Activated CD4-positive, alpha-beta T cell treated with anti-CD3 and anti-CD28 coated beads, Interleukin-2, amount 10 ng/mL, durations not matched to agents 7 days and 5 days (primary cell): ENCODE results near the gene VIT. TPM values are rescaled to one million over a fixed set of nuclear protein-coding genes. Genes with fewer than 3 reads are reported as not detected.

Experiments
- CTCF ChIA-PET: fragments of 350-600 bp; sonication (Branson Sonifier 250); formaldehyde crosslinking; loops from one replicate; lab custom pipeline; 2021; ENCODE audit warnings: antibody characterized with exemption; lab: Charles Lee
- POLR2A ChIA-PET: fragments of 350-600 bp; sonication (Branson Sonifier 250); formaldehyde crosslinking; loops from one replicate; lab custom pipeline; 2021; ENCODE audit warnings: antibody characterized with exemption; lab: Charles Lee
- DNase-seq: peaks from one replicate; pipeline ENCODE4 v3.0.0-alpha.2; 2020
- H3K27ac Mint-ChIP-seq: one replicate; pipeline ENCODE4 v1.8.0; 2021; ENCODE audit warnings: mild to moderate bottlenecking, moderate library complexity, mixed read lengths
- H3K27me3 Mint-ChIP-seq: one replicate; pipeline ENCODE4 v1.8.0; 2021; ENCODE audit warnings: mixed read lengths
- H3K36me3 Mint-ChIP-seq: one replicate; pipeline ENCODE4 v1.8.0; 2021; ENCODE audit warnings: low read depth, mixed read lengths
- H3K4me1 Mint-ChIP-seq: one replicate; pipeline ENCODE4 v1.8.0; 2021; ENCODE audit warnings: mixed read lengths
- H3K4me3 Mint-ChIP-seq: one replicate; pipeline ENCODE4 v1.8.0; 2021; ENCODE audit warnings: mild to moderate bottlenecking, moderate library complexity, mixed read lengths
- H3K9me3 Mint-ChIP-seq: one replicate; pipeline ENCODE4 v1.8.0; 2021; ENCODE audit warnings: mixed read lengths
- total RNA-seq, 2 experiments: library from RNA; stranded (reverse); gene quantifications; one replicate each; pipeline ENCODE4 v1.2.3, GENCODE V29; 2021

The VIT gene
- total RNA-seq, 2 experiments from 2014 or later: not detected

DNA sequence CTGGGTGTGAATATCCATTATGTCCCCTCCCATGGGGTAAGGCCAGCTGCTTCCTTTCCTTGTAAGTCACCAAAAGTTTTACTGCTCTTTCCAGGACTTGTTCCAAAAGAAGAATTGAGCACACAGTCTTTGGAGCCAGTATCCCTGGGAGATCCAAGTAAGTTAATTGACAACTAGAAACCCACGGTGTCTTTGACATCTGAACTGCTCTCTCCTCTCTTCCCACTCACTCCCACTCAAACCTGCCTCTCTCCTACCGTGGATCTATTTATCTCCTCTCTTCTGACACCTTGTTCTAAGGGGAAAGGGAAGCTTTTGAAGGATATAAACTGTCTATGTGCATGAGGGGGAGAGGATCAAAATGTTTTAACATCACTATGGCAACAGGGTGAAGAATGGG is 86.7 kb downstream of the VIT start:
- Mint-ChIP-seq H3K36me3 (no peaks in the 10 kb centered on the region), H3K27ac (no peak overlapping the region), H3K9me3 (no peaks in the 10 kb centered on the region), H3K4me1 (no peaks in the 10 kb centered on the region), H3K27me3 (peaks cover 23% of the 10 kb centered on the region), H3K4me3 (no peak overlapping the region)
- CTCF ChIA-PET: no interaction called here
- POLR2A ChIA-PET: no interaction called here
- DNase-seq: no peak

DNA sequence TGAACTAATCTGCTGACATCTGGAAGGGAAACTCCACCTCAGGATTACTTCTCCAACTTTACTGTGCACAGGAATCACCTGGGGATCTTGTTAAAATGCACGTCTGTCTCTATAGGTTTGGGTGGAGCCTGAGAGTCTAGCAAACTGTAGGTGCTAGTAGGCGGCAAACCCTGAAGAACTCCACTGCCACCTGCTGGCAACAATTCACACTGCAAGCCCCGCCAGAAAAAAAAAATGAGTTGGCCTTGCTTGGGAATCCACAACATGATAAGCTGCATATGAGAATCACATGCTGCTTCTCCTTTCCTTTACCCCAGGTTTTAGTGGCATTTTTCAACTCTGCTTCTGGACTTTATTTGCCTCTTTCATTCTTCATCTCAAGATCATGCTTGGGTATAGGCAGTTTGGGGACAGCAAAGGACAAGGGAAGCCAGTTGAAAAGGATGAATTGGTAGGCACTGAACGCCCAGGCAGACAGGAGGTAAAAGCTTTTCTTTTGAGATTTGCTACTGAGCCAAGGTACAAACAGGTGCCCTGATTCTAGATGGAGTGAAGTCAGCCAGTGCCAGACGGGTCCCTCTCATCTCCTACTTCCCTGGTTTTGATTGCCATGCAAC is 88.8 kb downstream of the VIT start:
- no peak overlapping the region for H3K27ac Mint-ChIP-seq
- H3K4me3 Mint-ChIP-seq: no peak overlapping the region
- H3K27me3 Mint-ChIP-seq: peaks cover 28% of the 10 kb centered on the region
- DNase-seq: peak; percentile 56
- ChIA-PET POLR2A (no interaction called here), CTCF (interaction anchor here (0.8 to 1.6 kb wide), 4 partner anchors 10 to 432 kb away, joined by 3 to 6 read pairs (median 4); no protein-coding TSS in a partner anchor)
- H3K4me1 Mint-ChIP-seq: no peaks in the 10 kb centered on the region
- H3K9me3 Mint-ChIP-seq: no peaks in the 10 kb centered on the region
- no peaks in the 10 kb centered on the region for H3K36me3 Mint-ChIP-seq

DNA sequence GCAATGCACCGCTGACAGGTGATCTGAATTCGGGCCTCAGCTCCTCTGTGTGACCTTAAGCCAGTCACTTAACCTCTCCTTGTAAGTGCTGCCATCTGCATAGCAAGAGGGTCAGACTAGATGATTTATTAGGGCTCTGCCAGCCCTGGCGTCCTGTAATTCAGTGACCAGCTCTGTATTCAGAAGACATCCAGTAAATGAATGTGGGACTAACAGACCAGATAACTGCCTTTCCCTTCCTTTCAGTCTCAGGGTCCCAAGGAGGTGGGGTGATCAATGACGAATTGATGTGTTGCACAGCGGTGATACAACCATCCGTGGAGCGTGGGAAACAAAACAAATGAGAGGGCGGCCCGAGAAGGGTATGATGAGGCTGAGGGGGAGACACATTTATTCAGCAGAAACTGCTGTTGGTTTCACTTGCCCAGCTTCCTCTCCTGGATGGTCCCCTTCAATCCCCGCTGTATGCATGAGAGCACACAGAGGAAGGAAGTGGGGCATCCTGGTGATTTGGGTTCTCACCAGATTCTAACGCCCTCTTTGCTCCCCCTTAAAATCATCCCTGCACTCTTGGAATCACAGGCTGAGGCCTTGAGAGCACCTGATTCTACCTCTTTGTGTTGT is 92.8 kb downstream of the VIT start:
- no peak for DNase-seq
- no peak overlapping the region for H3K4me3 Mint-ChIP-seq
- H3K9me3 Mint-ChIP-seq: no peaks in the 10 kb centered on the region
- CTCF ChIA-PET: interaction anchor here (0.6 kb wide), 1 partner anchor 1497 kb away, joined by 4 read pairs; no protein-coding TSS in a partner anchor
- H3K36me3 Mint-ChIP-seq: no peaks in the 10 kb centered on the region
- POLR2A ChIA-PET: no interaction called here
- H3K27me3 Mint-ChIP-seq: peaks cover 15% of the 10 kb centered on the region
- no peaks in the 10 kb centered on the region for H3K4me1 Mint-ChIP-seq
- H3K27ac Mint-ChIP-seq: no peak overlapping the region

DNA sequence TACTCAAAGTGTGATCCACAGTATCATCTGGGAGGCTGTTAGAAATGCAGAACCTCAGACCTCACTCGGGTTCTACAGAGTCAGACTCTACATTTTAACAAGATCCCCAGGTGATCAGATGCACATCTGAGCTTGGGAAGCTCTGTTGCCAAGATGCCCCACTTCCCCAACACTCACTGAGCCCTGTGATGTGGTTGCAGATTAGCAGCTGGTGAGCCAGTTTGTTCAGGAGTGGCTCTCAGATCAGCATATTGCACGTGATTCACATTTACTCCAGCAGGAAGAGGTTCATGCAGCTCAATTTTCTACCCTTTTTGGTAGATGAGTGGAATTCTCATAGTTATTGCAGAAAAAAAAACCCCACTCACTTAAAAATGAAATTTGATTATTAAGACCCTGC is 96.4 kb downstream of the VIT start:
- ChIA-PET POLR2A (no interaction called here), CTCF (no interaction called here)
- no peak overlapping the region for H3K4me3 Mint-ChIP-seq
- H3K27ac Mint-ChIP-seq: no peak overlapping the region
- no peak for DNase-seq
- H3K9me3 Mint-ChIP-seq: no peaks in the 10 kb centered on the region
- peaks cover 21% of the 10 kb centered on the region for H3K27me3 Mint-ChIP-seq
- H3K4me1 Mint-ChIP-seq: no peaks in the 10 kb centered on the region
- H3K36me3 Mint-ChIP-seq: no peaks in the 10 kb centered on the region

DNA sequence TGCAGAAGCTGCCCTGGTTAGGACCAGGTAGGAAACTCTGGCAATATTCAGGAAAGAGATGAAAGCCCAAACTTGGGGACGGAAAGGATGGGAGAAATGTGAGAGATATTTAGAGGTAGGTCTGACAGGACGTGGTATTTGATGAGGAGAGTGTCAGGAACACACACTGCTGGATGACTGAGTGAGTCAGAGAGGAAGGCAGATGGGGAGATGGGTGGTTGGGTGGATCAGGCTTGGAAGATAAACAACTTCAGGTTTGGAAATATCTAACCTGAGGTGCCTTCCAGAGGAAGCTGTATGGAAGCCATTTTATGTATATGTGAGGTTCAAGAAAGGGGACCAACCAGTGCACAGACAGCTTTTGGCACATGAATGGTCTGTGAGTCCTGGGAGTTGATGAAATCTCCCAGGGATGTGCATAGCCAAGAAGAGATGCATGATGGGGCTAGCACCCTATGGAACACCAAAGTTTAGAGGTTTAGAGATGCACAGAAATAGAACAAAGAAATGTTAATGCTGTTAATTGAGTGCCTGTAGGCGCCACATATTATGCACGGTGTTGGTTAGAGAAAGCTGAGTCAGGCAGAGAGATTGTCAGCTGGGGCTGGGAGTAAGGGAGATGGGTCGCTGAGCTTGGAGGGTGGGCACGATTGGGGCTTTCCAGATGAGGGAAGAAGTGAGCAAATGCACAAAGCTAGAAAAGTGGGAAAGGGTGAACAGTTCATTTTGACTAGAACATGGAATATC is 101.0 kb downstream of the VIT start:
- no peak for DNase-seq
- Mint-ChIP-seq H3K4me3 (no peak overlapping the region), H3K36me3 (no peaks in the 10 kb centered on the region), H3K27me3 (peaks cover 17% of the 10 kb centered on the region), H3K4me1 (peaks cover 8% of the 10 kb centered on the region), H3K9me3 (no peaks in the 10 kb centered on the region), H3K27ac (no peak overlapping the region)
- POLR2A ChIA-PET: no interaction called here
- CTCF ChIA-PET: no interaction called here

DNA sequence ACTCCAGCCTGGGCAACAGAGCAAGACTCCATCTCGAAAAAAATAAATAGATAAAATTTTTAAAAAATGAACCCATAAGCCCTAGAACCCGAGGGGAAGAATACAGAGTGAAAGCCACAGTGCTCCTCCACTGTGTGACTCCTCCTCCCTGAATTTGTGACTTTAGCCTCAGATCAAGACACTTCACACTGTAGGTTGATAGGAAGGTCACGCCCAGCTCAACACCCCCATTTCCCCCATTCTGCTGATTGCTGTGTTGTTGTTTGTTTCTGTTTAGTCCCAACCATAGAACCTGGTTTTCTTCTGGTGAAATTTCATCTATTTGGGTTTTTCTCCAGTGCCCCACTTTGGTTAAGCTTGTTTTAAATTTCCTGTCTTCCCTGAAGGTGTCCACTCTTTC is 102.2 kb downstream of the VIT start:
- ChIA-PET POLR2A (interaction anchor here (0.6 kb wide), 1 partner anchor 1868 kb away, joined by 3 read pairs; no protein-coding TSS in a partner anchor), CTCF (no interaction called here)
- H3K36me3 Mint-ChIP-seq: no peaks in the 10 kb centered on the region
- H3K4me1 Mint-ChIP-seq: peaks cover 8% of the 10 kb centered on the region
- DNase-seq: no peak
- no peaks in the 10 kb centered on the region for H3K9me3 Mint-ChIP-seq
- H3K4me3 Mint-ChIP-seq: no peak overlapping the region
- H3K27ac Mint-ChIP-seq: no peak overlapping the region
- peaks cover 17% of the 10 kb centered on the region for H3K27me3 Mint-ChIP-seq

DNA sequence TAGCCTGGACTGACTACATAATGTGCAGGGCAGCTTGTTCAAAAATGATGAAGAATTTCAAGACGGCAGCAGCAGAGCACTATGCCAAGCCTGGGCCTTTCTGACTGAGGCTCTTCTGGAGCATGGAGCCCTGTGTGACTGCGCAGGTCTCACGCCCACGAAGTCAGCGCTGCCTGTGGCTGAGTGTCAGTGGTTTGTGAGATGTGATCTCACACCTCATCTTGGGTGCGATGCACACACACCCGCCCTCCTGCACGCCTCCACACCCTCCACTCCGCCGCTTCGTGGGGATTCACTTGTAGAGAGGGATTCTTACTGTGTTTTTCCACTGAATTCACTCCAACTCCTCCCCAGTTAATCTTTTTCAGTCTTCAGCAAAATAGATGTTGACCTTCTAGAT is 103.9 kb downstream of the VIT start:
- Mint-ChIP-seq H3K4me1 (peaks cover 8% of the 10 kb centered on the region), H3K27ac (no peak overlapping the region), H3K4me3 (no peak overlapping the region), H3K36me3 (no peaks in the 10 kb centered on the region), H3K9me3 (no peaks in the 10 kb centered on the region), H3K27me3 (peaks cover 13% of the 10 kb centered on the region)
- CTCF ChIA-PET: no interaction called here
- DNase-seq: no peak
- POLR2A ChIA-PET: no interaction called here

DNA sequence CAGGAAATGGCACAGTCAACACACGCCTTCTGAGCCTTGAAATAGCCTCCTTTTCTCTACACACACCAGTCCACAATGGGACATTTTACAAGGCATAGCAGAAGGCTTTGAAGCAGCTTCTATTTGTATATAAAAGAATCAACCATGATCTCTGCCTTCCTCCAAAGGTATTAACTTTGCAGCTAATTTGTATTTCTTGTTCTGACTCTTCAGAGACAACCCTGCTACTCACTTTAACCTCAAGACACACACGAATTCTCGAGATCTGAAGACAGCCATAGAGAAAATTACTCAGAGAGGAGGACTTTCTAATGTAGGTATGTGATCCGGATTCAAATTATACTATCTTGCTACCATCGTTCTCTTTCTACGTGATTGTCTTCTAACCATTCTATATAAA is 104.6 kb downstream of the VIT start:
- no peak overlapping the region for H3K4me3 Mint-ChIP-seq
- POLR2A ChIA-PET: no interaction called here

DNA sequence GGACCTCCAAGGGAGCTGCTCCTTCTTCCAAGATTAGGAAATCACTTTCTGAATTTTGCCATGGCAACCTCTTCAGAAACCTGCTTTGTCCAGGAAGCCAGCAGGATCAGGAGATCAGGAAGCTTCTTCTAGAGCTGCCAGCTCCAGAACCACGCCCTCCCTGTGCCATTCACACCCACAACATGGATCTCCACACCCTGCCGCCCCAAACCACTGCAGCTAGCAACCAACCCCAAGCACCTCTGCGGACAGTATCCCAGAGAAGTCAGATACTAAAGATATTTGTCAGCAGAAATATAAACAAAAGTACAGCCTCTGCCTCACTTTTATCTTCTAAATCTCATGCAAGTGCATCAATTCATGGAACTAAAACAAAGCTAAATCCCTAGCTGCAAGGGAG is 106.4 kb downstream of the VIT start:
- Mint-ChIP-seq H3K4me3 (no peak overlapping the region), H3K4me1 (peaks cover 8% of the 10 kb centered on the region), H3K36me3 (no peaks in the 10 kb centered on the region), H3K9me3 (no peaks in the 10 kb centered on the region), H3K27me3 (peaks cover 4% of the 10 kb centered on the region), H3K27ac (no peak overlapping the region)
- ChIA-PET POLR2A (no interaction called here), CTCF (no interaction called here)
- DNase-seq: no peak

More for the DNA sequence above, 104.6 kb downstream of the VIT start:
- Mint-ChIP-seq H3K27ac (no peak overlapping the region), H3K9me3 (no peaks in the 10 kb centered on the region), H3K4me1 (peaks cover 8% of the 10 kb centered on the region), H3K27me3 (peaks cover 13% of the 10 kb centered on the region), H3K36me3 (no peaks in the 10 kb centered on the region)
- CTCF ChIA-PET: no interaction called here
- DNase-seq: no peak

DNA sequence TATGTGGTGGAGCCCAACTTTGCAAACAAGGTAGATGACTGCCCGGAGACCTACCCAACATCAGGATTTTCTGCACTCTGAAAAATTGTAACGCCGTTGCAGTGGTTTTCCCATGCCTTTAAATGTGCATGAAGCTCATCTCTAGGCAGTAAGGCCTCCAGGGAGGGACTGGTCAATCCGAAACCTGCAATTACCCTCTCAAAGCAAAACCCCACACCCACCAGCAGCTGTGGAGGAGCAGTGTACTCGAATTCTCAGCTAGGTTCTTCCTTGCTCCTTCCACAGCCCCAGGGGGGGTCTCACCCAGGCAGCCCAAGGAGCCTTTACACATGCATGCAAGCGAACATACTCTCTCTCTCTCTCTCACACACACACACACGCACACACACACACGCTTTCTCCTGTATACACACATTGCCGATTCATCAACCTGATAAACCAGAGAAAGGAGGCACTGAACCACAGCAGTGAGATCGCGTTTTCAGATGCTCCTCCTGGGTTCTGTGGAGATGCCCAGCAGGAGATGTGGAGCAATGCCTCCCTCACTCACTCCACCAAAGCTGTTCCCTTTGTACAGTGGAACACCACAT is 109.2 kb downstream of the VIT start:
- peaks cover 2% of the 10 kb centered on the region for H3K27me3 Mint-ChIP-seq
- POLR2A ChIA-PET: no interaction called here
- no peaks in the 10 kb centered on the region for H3K9me3 Mint-ChIP-seq
- H3K36me3 Mint-ChIP-seq: no peaks in the 10 kb centered on the region
- no peak for DNase-seq
- CTCF ChIA-PET: interaction anchor here (2.1 kb wide), 1 partner anchor 11 kb away, joined by 5 read pairs; no protein-coding TSS in a partner anchor
- no peak overlapping the region for H3K27ac Mint-ChIP-seq
- H3K4me1 Mint-ChIP-seq: peaks cover under 1% of the 10 kb centered on the region
- H3K4me3 Mint-ChIP-seq: no peak overlapping the region

DNA sequence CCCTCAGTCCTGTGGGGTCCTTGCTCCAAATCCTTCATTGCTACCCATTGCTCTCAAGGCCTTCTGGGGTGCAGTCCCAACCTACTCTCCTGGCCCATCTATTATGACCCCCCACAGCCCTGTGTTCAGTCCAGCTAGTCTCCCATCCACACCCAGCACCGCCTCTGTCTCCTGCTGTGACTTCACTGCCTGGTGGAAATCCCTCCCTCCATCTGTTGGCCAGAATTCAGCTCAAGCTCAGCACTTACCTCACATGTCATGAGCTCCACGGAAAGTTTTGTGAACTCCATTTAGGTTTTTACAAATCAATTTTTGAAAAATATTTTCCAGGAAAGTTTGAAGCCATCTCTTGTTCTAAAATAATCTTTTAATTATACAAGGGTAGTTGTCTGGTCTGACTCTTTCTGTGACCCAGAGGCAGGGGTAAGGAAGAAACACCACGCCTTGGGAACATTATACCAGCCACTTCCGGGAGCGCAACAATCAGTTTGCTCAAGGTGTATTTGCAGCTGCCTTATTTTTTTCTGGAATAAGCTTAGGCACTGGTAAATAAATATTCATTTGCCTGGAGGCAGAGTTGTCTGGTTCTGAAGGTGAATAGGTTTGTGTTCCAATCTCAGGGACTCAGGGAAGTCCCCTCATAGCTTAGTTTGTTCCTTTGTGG is 110.8 kb downstream of the VIT start:
- no peaks in the 10 kb centered on the region for H3K36me3 Mint-ChIP-seq
- no peaks in the 10 kb centered on the region for H3K9me3 Mint-ChIP-seq
- no peak overlapping the region for H3K4me3 Mint-ChIP-seq
- no peak overlapping the region for H3K27ac Mint-ChIP-seq
- H3K4me1 Mint-ChIP-seq: no peaks in the 10 kb centered on the region
- ChIA-PET POLR2A (no interaction called here), CTCF (interaction anchor here (0.6 to 2.1 kb wide), 5 partner anchors 12 to 953 kb away, joined by 3 to 5 read pairs (median 5); no protein-coding TSS in a partner anchor)
- no peaks in the 10 kb centered on the region for H3K27me3 Mint-ChIP-seq
- DNase-seq: no peak

DNA sequence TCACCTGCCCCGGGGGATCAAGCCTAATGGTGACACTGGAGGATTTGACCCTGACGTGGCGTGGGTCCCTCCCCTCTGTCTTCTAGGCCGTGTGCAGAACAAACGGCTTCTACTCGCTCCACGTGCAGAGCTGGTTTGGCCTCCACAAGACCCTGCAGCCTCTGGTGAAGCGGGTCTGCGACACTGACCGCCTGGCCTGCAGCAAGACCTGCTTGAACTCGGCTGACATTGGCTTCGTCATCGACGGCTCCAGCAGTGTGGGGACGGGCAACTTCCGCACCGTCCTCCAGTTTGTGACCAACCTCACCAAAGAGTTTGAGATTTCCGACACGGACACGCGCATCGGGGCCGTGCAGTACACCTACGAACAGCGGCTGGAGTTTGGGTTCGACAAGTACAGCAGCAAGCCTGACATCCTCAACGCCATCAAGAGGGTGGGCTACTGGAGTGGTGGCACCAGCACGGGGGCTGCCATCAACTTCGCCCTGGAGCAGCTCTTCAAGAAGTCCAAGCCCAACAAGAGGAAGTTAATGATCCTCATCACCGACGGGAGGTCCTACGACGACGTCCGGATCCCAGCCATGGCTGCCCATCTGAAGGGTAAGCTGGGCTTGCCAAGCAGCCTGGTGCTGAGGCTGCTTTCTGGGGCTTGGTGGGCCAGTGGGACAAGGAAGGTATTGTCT is 112.0 kb downstream of the VIT start:
- DNase-seq: no peak
- H3K27ac Mint-ChIP-seq: no peak overlapping the region
- H3K4me3 Mint-ChIP-seq: no peak overlapping the region
- H3K9me3 Mint-ChIP-seq: no peaks in the 10 kb centered on the region
- ChIA-PET POLR2A (no interaction called here), CTCF (no interaction called here)
- H3K4me1 Mint-ChIP-seq: no peaks in the 10 kb centered on the region
- H3K27me3 Mint-ChIP-seq: no peaks in the 10 kb centered on the region
- no peaks in the 10 kb centered on the region for H3K36me3 Mint-ChIP-seq
